HK-2 (cell line): ENCODE results near the gene ROBO2.
"Not testable (repeated sequence)": the region's sequence is repeated elsewhere in the genome, so short reads cannot be mapped to it uniquely, and the experiment has no call there.

Source experiments
- DNase-seq: peaks from one replicate; pipeline ENCODE4 v3.0.0-alpha.2; 2018; ENCODE audit not compliant: unreplicated experiment

The ROBO2 gene

DNA sequence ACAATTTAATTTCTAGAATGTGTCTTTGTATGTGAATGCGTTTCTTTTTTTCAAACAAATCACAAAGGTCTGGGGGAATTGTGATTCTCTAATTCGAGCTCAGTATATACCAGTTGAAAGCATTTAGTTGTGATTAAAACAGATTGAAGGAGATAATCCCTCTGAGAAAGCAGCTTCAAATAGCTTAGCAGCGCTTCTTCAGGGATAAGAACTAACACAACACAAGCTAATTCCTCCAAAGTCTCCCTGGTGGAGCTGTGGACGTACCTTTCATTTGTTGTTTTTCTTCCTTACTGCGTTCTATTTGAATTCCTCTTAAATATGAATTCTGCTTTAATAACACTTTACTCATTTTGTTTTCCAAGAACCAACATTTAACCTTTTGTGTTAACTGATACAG lies 286.7 kb downstream of the ROBO2 start:
- no peak for DNase-seq

DNA sequence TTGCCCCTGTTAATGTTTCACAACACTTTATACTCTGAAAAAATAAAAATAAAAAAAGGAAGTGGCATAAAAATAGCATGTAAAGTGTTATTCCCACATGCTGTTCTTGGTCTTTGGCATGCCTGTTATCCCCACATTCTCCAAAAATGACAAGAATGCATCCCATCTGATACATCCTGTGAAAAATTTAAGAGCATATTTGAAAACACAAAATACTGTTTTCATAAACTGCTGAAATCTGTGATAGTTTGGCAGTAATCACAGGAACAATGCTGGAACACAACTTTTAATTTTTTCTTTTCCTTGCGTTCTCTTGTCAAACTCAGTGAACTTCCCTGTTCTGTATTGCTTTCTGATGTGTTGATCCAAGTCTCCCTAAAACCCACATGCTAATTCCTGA lies 288.8 kb downstream of the ROBO2 start:
- DNase-seq, result no peak

GRCh38 chr3:77329116-77329515 lies 289.2 kb downstream of the ROBO2 start:
- DNase-seq, result no peak

- DNase-seq, result no peak
These were observed 298.3 kb downstream of the ROBO2 start for GRCh38 chr3:77338195-77338594.

- DNase-seq, result no peak
These were observed 302.1 kb downstream of the ROBO2 start for GRCh38 chr3:77342027-77342426.

DNA sequence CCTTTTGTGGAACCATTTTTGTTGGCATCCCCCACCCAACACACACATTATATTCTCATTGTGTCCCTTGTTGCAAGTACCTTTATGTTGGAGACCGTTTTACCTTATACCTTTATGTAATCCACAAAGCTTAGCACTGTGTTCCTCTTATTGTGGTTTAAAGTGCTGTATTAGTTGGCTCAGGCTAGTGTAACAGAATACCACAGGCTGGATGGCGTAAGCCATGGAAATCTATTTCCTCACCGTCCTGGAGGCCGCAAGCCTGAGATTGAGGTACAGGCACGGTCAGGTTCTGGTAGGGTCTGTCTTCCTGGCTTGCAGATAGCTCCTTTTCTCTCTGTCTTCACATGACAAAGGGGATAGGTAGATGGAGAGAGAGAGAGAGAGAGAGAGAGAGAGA lies 302.8 kb downstream of the ROBO2 start:
- DNase-seq, result no peak

GRCh38 chr3:77345009-77345408 lies 305.1 kb downstream of the ROBO2 start:
- DNase-seq, result no peak

GRCh38 chr3:77348244-77348855 lies 308.5 kb downstream of the ROBO2 start:
- peak; percentile 3 for DNase-seq

GRCh38 chr3:77354958-77355357 lies 315.1 kb downstream of the ROBO2 start:
- DNase-seq, result no peak

DNA sequence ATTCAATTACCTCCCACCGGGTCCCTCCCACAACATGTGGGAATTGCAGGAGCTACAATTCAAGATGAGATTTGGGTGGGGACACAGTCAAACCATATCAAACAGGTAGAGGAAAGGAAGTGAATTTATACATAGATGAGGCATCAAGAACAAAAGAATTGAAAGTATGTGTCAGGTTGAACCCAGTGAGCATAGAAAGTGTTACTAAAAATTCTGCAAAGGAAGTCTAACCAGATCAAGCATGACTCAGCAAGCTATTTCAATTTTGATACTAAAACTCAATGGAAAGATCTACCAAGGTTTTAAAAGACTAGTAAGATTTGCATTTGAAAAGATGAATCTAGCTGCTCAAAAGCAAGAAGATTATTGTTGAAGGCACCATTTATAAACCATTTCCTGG lies 323.0 kb downstream of the ROBO2 start:
- no peak for DNase-seq

GRCh38 chr3:77365152-77365551 lies 325.3 kb downstream of the ROBO2 start:
- no peak for DNase-seq

GRCh38 chr3:77370413-77370812 lies 330.5 kb downstream of the ROBO2 start:
- DNase-seq, result peak; percentile 53

GRCh38 chr3:77372018-77372417 lies 332.1 kb downstream of the ROBO2 start:
- DNase-seq, result no peak

GRCh38 chr3:77372634-77373346 lies 332.9 kb downstream of the ROBO2 start:
- no peak for DNase-seq

DNA sequence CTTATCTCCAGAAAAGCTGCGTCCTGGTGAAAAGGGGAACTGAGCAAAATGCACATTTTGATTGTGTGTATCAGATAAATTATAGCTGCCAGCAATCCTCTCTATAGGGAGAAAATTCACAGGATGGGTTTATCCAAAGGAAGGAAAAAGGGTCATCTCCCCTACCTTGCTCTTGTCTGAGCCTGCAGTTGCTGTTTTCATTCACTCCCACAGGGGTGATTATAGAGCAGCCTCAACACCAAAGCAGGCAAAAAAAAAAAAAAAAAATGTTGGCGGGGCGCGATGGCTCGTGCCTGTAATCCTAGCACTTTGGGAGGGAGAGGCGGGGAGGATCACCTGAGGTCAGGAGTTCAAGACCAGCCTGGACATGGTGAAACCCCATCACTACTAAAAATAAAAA lies 333.7 kb downstream of the ROBO2 start:
- DNase-seq, result no peak

- no peak for DNase-seq
These were observed 336.6 kb downstream of the ROBO2 start for GRCh38 chr3:77376511-77376910.

DNA sequence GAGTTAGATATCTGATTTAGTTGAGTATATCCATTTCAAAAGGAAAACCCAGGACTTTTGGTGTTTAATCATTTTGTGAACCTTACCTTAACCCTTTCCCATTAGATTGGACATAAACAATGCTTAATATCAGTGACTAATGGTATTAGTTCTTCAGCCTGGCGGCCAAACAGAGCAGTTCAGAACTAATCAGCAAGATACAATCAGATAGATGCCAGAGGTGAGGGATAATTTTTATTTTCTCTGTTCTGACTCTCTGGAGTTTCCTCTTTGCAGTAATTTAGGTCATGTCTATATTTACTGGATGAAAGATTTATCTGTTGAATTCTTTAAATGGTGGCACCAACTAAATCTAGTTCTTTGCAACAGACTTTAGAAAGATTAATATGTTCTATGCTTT lies 337.8 kb downstream of the ROBO2 start:
- no peak for DNase-seq

GRCh38 chr3:77380136-77380535 lies 340.2 kb downstream of the ROBO2 start:
- no peak for DNase-seq

GRCh38 chr3:77381431-77381830 lies 341.5 kb downstream of the ROBO2 start:
- no peak for DNase-seq

DNA sequence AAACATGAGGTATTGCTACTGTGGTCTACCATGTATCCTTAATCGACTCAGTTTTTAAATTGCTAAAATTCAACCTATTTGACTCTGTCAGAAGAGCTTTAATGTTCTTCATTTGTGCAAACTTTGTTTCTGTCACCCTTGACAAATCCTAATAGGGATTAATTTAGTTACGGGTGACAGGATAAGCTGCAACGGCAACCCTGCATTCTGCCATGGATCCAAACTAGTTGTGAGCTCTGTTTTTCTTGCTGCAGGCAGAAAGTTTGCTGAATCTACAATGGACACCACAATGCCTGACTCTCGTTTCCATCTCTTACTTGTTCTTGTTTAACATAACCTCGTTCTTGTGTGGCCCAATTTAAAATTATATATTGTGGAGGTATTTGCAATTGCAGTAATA lies 352.3 kb downstream of the ROBO2 start:
- no peak for DNase-seq

- DNase-seq, result no peak
These were observed 354.1 kb downstream of the ROBO2 start for GRCh38 chr3:77394046-77394445.

GRCh38 chr3:77404871-77405270 lies 365.0 kb downstream of the ROBO2 start:
- DNase-seq, result no peak

DNA sequence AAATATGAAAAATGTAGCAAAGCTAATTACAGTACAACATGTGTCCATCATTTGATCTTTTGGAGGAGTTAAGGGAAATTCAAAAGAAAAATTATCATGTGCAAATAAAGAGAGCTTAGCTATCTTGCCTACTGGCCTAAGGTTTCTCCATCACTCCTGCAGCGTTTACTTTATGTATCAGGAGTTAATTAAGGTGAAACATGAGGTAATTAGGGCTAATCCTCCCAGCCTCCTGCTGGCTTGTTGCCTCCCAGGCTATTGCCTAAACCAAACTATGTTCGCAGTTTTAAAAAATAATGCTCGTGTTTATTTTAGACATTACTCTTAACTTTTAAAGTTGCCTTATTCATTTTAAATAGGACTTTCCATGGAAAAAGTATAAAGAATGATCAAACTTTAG lies 367.5 kb downstream of the ROBO2 start:
- DNase-seq, result no peak

DNA sequence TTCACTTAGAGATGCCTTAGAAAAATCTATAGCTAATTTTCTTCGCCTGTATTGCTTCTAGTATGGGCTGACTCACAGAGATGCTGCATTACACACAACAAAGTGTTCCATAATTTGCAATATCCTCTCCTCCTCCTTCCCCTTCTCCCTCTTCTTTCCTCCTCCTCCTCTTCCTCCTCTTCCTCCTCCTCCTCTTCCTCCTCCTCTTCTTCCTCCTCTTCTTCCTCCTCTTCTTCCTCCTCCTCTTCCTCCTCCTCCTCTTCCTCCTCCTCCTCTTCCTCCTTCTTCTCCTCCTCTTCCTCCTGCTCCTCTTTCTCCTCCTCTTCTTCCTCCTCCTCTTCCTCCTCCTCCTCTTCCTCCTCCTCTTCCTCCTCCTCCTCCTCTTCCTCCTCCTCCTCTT lies 370.4 kb downstream of the ROBO2 start:
- DNase-seq, result not testable (repeated sequence)
